ENCODE measurements around the gene FGD2.

GRCh38 chr6:36973647-36974046 is 31.8 kb upstream of the FGD2 start:
- TF ChIP-seq CTCF (IDR thresholded peaks at IDR 0.05; ENCODE audit: insufficient read depth, low read length) (no peak), POLR2AphosphoS5 (IDR thresholded peaks at IDR 0.05; ENCODE audit: low read depth) (no peak), REST (IDR thresholded peaks at IDR 0.05; ENCODE audit: insufficient replicate concordance, low read depth) (no peak), GABPA (IDR thresholded peaks at IDR 0.05; ENCODE audit: low read depth) (no peak)
